GM21576 (cell line): Measurements from ENCODE around the gene DISP2.

Experiments used
- ATAC-seq: cut with Tn5 transposase; IDR thresholded peaks from one replicate; pipeline ENCODE4 v1.9.1; 2021; ENCODE audit warnings: mild to moderate bottlenecking, moderate library complexity; ENCODE audit not compliant: unreplicated experiment

The DISP2 gene

DNA sequence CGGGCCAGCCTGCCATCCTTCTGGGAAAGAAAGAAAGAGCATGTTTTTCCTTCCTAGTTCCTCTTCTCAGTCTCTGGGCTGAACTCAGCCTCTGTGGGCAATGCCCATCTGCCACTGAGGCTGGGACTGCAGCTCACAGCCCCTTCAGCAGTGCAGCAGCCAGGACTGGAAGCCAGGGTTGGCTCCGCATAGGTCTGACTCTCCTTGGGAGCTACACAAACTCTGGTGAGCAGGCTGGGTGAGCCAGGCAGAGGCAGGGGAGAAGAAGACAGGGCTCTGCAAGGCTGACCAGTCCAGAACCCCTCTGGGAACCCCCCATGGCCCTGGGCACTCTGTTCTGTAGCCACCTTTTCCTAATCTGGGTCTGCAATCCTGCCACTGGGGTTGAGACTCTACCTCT is 3.6 kb downstream of the DISP2 start:
- ATAC-seq, result no peak

DNA sequence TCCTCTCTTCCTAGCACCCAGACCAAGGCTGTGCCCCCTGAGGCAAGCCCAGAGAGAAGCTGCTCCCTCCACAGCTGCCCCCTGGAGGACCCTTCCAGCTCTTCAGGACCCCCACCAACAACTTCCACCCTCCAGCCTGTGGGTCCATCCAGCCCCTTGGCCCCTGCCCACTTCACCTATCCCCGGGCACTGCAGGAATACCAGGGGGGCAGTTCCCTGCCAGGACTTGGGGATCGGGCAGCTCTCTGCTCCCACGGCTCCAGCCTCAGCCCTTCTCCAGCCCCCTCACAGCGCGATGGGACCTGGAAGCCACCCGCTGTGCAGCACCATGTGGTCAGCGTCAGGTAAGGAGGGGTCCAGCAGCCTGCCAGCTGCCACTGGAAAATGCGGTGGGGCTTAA is 5.6 kb downstream of the DISP2 start:
- ATAC-seq, result no peak

DNA sequence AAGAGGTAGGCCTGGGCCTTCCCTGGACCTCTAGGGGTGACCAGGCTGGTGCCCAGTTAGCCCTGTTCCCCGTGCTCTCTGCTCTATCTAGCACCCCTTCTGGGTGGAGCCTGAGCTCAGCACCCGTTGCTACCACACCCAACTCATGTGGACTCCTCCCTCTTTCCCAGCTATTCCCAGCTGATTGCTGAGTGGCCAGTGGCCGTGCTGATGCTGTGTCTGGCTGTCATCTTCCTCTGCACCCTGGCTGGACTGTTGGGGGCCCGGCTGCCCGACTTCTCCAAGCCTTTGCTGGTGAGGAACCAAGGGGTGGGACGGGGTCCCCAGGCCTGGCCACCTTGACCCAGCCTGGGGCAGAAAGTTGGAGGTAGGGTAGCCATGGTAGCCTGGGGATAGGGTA is 6.2 kb downstream of the DISP2 start:
- no peak for ATAC-seq

DNA sequence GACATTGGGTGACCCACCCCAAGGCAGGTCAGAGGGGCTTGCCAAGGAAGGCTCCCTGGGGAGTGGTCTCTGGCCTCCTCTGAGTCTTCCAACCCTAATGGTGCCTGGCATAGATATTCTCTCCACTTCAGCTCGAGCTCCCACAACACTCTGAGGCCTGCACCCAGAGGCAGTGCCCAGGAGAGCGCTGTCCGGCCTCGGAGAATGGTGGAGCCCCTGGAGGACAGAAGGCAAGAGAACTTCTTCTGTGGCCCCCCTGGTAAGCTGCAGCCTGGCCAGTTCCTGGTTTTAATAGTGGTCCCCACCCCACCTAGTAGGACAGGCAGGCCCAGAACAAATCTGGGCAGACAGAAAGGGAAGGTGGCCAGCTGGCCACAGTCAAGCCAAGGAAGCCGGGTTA is 7.0 kb downstream of the DISP2 start:
- ATAC-seq, result no peak

DNA sequence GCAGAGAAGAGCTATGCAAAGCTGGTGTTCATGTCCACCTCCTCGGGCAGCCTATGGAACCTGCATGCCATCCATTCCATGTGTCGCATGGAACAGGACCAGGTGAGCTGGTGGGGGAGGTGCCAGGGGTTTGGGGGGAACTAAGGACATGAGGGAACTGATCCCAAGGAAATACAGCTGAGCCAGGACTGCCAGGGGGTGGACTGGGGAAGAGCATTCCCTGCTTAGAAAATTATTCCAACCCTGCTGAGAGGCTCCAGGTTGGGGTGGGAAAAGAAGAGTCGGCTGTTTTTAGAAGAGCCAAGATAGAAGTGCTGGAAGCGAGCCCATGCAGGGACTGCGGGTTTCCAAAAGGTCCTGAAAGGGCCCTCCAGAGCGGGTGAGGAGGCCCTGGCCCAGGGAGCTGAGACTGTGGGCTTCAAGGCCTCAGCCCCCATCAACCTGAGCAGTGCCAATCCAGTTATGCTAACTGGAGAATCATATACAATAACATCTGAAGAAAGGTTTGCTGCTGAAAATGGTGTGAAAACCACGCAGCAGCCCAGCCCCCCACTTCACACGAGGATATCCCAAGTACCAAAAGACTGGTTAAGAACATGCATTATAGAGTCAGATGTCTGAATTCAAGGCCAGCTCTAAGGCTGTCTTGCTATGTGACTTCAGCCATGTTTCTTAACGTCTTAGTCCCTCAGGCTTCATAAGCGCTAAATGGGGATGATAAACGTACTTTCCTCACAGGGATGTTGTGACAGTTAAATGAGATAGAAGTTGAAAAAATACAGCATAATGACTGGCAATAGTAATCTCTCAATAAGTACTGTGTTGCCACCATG is 7.8 kb downstream of the DISP2 start:
- ATAC-seq, result no peak

DNA sequence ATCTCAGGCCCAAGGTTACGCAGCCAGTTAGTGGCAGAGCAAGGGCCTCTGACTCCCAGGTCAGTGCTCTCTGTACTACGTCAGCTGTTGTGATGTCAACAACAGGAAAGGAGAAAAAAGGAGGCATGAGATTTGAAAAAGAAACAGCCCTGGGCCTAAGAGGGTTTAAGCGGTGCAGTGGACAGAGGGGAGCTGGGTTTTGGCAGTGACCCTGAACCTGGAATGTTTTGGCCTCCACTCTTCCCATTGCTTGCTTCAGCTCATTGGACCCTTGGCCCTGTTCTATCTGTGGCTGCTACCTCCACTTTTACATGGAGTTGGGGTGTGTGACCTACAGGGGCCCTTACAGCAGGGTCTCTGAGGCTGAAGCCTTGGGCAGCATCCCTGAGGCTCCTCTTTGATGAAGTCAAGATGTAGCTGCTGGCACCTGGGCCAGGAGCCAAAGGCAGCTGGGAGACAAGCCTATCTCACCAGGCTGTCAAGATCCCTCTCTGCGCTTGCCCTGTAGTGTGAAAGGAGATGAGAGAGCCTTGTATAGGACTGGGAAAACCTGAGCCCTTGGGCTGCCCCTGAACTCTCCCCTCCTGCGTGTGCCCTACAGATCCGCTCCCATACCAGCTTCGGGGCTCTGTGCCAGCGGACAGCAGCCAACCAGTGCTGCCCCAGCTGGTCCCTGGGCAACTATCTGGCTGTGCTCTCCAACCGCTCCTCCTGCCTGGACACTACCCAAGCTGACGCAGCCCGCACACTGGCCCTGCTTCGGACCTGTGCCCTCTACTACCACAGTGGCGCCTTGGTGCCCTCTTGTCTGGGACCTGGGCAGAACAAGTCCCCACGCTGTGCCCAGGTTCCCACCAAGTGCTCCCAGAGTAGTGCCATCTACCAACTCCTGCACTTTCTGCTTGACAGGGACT is 8.7 kb downstream of the DISP2 start:
- ATAC-seq, result no peak

DNA sequence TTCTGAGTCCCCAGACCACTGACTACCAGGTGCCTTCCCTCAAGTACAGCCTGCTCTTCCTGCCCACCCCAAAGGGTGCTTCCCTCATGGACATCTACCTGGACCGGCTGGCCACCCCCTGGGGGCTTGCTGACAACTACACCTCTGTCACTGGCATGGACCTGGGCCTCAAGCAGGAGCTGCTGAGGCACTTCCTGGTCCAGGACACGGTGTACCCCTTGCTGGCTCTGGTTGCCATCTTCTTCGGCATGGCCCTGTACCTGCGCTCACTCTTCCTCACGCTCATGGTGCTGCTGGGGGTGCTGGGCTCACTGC is 9.3 kb downstream of the DISP2 start:
- ATAC-seq, result no peak

DNA sequence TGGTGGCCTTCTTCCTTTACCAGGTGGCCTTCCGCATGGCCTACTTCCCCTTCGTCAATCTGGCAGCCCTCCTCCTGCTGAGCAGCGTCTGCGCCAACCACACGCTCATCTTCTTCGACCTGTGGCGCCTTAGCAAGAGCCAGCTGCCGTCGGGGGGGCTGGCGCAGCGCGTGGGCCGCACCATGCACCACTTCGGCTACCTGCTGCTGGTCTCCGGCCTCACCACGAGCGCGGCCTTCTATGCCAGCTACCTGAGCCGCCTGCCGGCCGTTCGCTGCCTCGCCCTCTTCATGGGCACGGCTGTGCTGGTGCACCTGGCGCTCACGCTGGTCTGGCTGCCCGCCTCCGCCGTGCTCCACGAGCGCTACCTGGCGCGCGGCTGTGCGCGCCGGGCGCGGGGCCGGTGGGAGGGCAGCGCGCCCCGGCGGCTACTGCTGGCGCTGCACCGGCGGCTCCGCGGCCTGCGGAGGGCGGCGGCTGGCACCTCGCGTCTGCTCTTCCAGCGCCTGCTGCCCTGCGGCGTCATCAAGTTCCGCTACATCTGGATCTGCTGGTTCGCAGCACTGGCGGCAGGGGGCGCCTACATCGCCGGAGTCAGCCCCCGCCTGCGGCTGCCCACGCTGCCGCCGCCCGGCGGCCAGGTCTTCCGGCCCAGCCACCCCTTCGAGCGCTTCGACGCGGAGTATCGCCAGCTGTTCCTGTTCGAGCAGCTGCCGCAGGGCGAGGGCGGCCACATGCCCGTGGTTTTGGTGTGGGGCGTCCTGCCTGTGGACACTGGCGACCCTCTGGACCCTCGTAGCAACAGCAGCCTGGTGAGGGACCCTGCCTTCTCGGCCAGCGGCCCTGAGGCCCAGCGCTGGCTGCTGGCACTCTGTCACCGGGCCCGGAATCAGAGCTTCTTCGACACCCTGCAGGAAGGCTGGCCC is 9.9 kb downstream of the DISP2 start:
- peak; percentile 82 for ATAC-seq

DNA sequence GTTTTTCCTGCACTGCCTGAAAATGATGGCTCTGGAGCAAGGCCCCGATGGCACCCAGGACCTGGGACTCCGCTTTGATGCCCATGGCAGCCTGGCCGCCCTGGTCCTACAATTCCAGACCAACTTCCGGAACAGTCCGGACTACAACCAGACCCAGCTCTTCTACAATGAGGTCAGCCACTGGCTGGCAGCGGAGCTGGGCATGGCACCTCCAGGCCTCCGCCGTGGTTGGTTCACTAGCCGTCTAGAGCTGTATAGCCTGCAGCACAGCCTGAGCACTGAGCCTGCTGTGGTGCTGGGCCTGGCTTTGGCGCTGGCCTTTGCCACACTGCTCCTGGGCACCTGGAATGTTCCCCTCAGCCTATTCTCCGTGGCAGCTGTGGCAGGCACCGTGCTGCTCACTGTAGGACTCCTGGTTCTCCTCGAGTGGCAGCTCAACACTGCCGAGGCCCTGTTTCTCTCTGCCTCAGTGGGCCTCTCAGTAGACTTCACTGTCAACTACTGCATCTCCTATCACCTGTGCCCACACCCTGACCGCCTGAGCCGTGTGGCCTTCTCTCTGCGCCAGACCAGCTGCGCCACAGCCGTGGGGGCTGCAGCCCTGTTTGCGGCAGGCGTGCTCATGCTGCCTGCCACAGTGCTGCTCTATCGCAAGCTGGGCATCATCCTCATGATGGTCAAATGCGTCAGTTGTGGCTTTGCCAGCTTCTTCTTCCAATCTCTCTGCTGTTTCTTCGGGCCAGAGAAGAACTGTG is 10.9 kb downstream of the DISP2 start:
- no peak for ATAC-seq

DNA sequence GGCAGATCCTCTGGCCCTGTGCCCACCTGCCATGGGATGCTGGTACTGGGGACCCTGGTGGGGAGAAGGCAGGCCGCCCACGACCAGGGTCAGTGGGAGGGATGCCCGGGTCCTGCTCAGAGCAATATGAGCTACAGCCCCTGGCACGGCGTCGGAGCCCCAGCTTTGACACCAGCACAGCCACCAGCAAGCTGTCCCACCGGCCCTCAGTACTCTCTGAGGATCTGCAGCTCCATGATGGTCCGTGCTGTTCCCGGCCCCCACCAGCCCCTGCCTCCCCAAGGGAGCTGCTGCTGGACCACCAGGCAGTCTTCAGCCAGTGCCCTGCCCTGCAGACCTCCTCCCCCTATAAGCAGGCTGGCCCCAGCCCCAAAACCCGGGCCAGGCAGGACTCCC is 11.5 kb downstream of the DISP2 start:
- no peak for ATAC-seq

DNA sequence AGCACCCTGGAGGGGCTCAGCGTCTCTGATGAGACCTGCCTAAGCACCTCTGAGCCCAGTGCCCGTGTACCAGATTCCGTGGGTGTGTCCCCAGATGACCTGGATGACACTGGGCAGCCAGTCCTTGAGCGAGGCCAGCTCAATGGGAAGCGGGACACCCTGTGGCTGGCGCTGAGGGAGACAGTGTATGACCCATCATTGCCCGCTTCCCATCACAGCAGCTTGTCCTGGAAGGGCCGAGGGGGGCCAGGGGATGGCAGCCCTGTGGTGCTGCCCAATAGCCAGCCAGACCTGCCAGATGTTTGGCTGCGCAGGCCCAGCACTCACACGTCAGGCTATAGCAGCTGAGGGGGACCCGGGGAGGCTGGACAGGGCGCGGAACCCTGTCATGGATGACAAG is 12.0 kb downstream of the DISP2 start:
- ATAC-seq, result no peak

DNA sequence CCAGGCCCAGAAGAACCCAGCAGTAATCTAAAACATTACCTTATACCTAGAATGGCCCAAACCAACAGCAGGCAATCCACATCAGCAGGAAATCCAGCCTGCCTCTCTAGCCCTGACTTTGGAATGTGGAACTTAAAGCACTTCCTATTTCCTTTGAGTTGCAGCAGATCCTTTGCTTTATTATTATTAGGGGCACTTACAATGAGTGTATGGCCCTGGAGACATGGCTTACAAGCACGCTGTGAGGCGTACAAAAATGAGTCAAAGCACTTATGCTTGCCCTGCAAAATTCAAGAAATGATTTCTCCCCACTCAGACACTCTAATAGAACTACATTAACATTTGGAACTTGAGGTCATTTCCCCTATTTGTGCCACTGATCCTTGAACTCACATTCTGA is 15.0 kb downstream of the DISP2 start:
- ATAC-seq, result no peak

DNA sequence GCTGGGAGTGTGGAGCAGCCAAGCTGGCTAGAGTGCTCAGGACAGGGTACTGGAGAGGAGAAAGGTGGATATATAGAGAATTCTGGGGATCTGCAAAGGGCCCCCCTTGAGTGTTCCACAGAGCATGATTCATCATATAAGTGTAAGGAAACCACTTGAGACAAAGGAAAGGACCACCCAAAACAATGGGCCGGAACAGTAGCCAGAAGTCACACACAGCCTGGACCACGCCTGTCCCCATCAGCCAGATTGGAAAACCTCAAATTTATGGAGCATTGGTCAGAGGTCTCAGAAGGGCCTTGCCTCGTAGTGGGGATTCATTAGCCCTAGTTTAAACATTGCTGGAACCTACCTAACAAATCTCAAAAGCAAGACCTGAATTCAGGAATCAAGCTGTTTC is 19.6 kb downstream of the DISP2 start:
- ATAC-seq, result no peak

DNA sequence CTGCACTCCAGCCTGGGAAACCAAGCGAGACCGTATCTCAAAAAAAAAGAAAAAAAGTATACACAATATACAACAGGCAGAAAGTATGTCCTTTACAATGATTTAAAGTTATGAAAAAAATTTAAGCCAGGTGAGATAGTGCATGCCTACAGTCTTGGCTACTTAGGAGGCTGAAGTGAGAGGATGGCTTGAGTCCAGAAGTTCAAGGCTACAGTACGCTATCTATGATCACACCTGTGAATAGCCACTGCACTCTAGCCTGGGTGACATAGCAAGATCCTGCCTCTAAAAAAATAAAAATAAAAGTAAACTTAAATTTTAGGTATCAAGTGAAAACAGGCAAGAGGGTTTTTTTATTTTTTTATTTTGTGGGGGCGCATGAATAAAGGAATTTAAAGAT is 21.4 kb downstream of the DISP2 start:
- no peak for ATAC-seq

DNA sequence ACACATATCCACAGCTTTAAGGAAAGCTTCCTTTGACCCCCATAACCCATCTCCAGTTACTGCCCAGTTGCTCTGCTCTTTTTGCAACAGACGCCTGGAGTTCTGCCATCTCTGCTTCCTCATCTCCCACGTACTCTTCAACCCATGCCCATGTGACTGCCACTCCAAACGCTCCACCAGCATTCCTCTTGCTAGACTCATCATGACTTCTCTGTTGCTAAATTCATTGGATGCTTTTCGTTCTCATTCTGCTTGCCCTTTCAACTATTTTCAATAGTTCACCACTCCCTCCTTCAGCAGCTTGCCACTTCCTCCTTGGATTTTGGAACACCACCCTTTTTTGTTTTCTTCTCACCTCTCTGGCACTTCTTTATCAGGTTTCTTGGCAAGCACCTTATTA is 21.8 kb downstream of the DISP2 start:
- ATAC-seq, result no peak

DNA sequence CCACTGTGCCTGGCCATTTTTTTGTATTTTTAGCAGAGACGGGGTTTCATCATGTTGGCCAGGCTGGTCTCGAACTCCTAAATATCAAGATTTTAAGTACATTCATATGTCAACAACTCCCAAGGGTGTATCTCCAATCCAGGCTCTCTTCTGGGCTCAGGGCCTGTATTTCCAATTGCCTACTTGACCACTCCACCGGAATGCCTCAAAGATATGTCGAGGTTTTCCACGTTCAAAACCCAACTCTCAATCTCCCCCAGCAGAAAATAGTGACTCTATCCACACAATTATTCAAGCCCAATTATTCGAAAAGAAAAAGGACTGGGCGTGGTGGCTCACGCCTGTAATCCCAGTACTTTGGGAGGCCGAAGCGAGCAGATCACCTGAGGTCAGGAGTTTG is 22.6 kb downstream of the DISP2 start:
- no peak for ATAC-seq

DNA sequence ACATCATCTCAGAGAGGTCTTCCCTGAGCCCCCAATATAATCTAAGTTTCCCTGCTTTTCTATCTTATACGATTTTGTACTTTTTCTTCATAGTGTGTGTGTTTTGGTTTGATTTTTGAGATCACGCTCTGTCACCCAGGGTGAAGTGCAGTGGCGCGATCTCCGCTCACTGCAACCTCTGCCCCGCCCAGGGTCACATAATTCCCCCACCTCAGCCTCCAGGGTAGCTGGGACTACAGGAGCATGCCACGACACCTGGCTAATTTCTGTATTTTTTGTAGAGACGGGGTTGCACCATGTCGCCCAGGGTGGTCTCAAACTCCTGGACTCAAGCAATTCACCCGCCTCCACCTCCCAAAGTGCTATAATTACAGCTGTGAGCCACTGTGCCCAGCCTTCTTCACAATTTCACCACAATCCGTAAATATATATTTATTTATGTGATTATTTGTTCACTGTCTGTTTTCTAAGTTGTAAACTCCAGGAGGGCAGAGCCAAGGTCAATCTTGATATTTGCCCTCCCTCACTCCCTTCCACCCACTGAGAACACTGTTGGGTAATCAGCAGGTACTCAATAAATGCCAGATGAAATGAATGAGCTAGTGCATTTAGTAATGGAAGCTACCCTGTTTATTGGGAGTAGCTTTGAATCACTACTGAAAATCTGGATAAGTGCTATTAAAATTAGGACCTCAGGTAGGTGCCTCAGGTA is 24.0 kb downstream of the DISP2 start:
- ATAC-seq, result no peak

DNA sequence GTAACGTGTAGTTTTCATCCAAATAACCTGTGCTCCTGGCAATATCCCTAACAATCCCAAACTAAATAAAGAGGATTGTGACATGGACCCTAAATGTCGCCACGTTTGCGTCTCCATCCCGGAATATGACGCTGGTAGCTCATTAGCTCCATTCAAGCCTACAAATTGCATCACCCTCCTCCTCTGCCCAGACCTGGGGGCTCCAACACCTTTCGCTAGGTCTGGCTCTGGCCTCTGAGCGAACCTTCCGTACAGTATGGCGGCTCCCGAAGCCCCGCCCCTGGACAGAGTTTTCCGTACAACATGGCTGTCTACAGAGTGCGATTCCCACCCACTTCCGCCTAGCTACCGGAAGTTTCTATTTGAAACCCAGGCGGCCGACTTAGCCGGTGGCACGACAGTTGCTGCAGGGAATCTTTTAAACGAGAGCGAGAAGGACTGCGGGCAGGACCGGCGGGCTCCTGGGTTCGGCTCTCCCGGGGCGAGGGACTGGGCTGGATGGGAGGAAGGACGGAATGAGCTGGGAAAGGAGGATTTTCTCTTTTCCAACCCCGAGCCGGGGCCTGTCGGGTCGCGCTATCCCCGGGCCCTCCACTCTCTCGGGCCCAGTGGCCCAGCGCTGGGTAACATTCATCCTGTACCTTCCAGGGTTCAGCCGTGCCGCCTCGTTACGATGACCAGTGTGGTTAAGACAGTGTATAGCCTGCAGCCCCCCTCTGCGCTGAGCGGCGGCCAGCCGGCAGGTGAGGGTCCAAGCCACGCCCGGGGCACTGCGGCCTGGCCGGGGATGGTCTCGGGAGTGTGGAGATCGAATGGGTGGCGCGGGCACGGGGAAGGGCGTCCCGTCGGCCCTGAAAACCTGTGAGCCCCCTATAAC is 24.8 kb downstream of the DISP2 start, which contains the start of gene KNSTRN:
KNSTRN (plus strand) TSS at position 142 of the 877 bp plus-strand sequence; CDS start at position 257, 115 bp downstream.
- ATAC-seq, result peak; percentile 95

DNA sequence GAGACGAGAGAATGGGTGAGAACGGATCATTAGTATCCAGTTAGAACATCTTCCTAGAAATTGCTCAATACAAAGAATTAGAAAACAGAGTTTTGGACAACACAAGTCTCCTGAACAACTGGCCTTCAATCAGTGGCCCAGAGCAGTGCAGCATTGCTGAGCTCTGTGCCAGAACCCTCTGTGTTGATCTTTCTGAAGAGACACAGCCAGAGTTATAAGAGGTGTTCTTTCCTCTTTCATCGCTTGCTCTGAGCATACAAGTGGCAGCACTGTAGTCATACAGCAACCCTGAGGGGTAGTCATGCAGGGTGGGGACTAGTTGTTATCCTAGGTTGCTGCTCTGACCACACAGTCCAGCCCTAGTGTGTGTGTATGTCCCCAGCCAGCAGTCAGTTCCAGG is 28.5 kb downstream of the DISP2 start:
- ATAC-seq, result no peak
